A673 (cell line): ENCODE data around the gene RECQL5. TPM values are rescaled to one million over a fixed set of nuclear protein-coding genes. Genes with fewer than 3 reads are reported as not detected.

Experiments
- BruUV-seq: library from RNA; stranded (reverse); fragments of 400-500 nt; replicated peaks from 2 replicates; lab custom pipeline; 2021; lab: Mats Ljungman, UMichigan
- CTCF ChIA-PET: fragments of 300-600 bp; sonication (Branson Sonifier 250); formaldehyde crosslinking; loops from one replicate; lab custom pipeline; 2022; ENCODE audit warnings: antibody characterized with exemption; lab: Charles Lee
- POLR2A ChIA-PET: fragments of 300-600 bp; sonication (Branson Sonifier 250); formaldehyde crosslinking; loops from one replicate; lab custom pipeline; 2022; ENCODE audit warnings: antibody characterized with exemption; ENCODE audit not compliant: low non-redundant PET; lab: Charles Lee
- DNase-seq: peaks from one replicate; pipeline ENCODE4 v3.0.0-alpha.2; 2015; ENCODE audit warnings: low spot score
- H3K27ac ChIP-seq: fragments of 200-600 bp; sonication (generic); 2 replicates; pipeline ENCODE4 v1.5.1; 2016; ENCODE audit warnings: mixed run types, low read depth, mild to moderate bottlenecking, mixed read lengths, antibody characterized with exemption, low read length; ENCODE audit not compliant: poor library complexity, severe bottlenecking
- H3K27me3 ChIP-seq: fragments of 200-600 bp; sonication (generic); replicated peaks from 2 replicates; pipeline ENCODE4 v1.6.1; 2017; ENCODE audit warnings: mixed run types, low read depth, mild to moderate bottlenecking, mixed read lengths, antibody characterized with exemption, low read length; ENCODE audit not compliant: insufficient read depth, poor library complexity
- H3K36me3 ChIP-seq: fragments of 200-600 bp; sonication (generic); 2 replicates; pipeline ENCODE4 v1.6.1; 2016; ENCODE audit warnings: mixed run types, mild to moderate bottlenecking, mixed read lengths, antibody characterized with exemption, low read length; ENCODE audit not compliant: insufficient read depth, poor library complexity, severe bottlenecking
- H3K4me1 ChIP-seq: fragments of 200-600 bp; sonication (generic); 2 replicates; pipeline ENCODE4 v1.6.1; 2017; ENCODE audit warnings: mixed run types, mild to moderate bottlenecking, mixed read lengths, antibody characterized with exemption, low read length; ENCODE audit not compliant: insufficient read depth, poor library complexity, severe bottlenecking
- H3K4me3 ChIP-seq: fragments of 200-600 bp; sonication (generic); 2 replicates; pipeline ENCODE4 v1.5.1; 2016; ENCODE audit warnings: low read depth, mixed run types, mild to moderate bottlenecking, mixed read lengths, low read length; ENCODE audit not compliant: poor library complexity, severe bottlenecking
- H3K9me3 ChIP-seq: fragments of 200-600 bp; sonication (generic); 2 replicates; pipeline ENCODE4 v1.6.1; 2016; ENCODE audit warnings: mixed run types, low read depth, mild to moderate bottlenecking, mixed read lengths, antibody characterized with exemption, low read length; ENCODE audit not compliant: poor library complexity, severe bottlenecking
- EZH2 ChIP-seq: fragments of 200-600 bp; sonication (generic); IDR thresholded peaks from 2 replicates; pipeline ENCODE4 v1.6.1; 2017; ENCODE audit warnings: borderline replicate concordance, low read depth, mild to moderate bottlenecking, mixed read lengths, antibody characterized with exemption, low read length; ENCODE audit not compliant: poor library complexity, severe bottlenecking
- intact Hi-C: fragments of 100-400 bp; cut with micrococcal nuclease; formaldehyde crosslinking; loops from one replicate; pipeline ENCODE4 v1.10.0; 2022; ENCODE audit not compliant: unreplicated experiment
- total RNA-seq: library from RNA; stranded (reverse); gene quantifications from 2 replicates; pipeline ENCODE4 v1.2.3, GENCODE V29; 2021
- TF ChIP-seq, protein P1 (sequence below): fragments of 300-800, 200-600 bp; sonication (generic); conservative IDR thresholded peaks from 2 replicates; pipeline ENCODE4 v1.5.1; 2017; ENCODE audit warnings: low read depth, mild to moderate bottlenecking, antibody characterized with exemption, low read length, moderate library complexity, mixed read lengths

RECQL5 gene
- total RNA-seq, 1 experiment from 2014 or later: 30.6 TPM

DNA sequence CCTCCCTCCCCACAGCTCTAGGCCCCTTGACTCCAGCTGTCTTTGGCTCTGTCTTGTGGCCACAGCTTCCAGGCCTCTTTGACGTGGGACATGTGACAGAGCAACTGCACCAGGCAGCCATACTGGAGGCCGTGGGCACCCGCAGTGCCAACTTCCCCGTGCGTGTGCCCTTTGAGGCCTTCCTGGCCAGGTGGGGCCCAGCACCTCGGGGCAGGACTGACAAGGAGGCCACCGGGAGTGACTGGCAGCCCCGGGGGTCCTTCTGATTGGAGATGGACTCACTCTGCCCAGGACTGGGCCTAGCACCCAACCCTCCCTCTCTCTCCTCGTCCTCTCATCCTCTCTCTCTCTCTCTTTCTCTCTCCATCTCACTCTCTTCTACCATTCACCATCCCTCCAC lies 63.8 kb downstream of the RECQL5 start:
- Histone ChIP-seq H3K27me3 (no peaks in the 10 kb centered on the region), H3K9me3 (no peaks in the 10 kb centered on the region), H3K4me3 (no peak overlapping the region), H3K36me3 (no peaks in the 10 kb centered on the region), H3K27ac (no peak overlapping the region), H3K4me1 (no peaks in the 10 kb centered on the region)
- TF ChIP-seq, protein P1, sequence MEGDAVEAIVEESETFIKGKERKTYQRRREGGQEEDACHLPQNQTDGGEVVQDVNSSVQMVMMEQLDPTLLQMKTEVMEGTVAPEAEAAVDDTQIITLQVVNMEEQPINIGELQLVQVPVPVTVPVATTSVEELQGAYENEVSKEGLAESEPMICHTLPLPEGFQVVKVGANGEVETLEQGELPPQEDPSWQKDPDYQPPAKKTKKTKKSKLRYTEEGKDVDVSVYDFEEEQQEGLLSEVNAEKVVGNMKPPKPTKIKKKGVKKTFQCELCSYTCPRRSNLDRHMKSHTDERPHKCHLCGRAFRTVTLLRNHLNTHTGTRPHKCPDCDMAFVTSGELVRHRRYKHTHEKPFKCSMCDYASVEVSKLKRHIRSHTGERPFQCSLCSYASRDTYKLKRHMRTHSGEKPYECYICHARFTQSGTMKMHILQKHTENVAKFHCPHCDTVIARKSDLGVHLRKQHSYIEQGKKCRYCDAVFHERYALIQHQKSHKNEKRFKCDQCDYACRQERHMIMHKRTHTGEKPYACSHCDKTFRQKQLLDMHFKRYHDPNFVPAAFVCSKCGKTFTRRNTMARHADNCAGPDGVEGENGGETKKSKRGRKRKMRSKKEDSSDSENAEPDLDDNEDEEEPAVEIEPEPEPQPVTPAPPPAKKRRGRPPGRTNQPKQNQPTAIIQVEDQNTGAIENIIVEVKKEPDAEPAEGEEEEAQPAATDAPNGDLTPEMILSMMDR: no peak
- TF ChIP-seq EZH2: no peak
- CTCF ChIA-PET: no interaction called here
- intact Hi-C loops: no loop called here
- BruUV-seq: no TSS peak
- DNase-seq: no peak
- POLR2A ChIA-PET: interaction anchor here (0.7 kb wide), 1 partner anchor 9 kb away, joined by 3 read pairs; no protein-coding TSS in a partner anchor

DNA sequence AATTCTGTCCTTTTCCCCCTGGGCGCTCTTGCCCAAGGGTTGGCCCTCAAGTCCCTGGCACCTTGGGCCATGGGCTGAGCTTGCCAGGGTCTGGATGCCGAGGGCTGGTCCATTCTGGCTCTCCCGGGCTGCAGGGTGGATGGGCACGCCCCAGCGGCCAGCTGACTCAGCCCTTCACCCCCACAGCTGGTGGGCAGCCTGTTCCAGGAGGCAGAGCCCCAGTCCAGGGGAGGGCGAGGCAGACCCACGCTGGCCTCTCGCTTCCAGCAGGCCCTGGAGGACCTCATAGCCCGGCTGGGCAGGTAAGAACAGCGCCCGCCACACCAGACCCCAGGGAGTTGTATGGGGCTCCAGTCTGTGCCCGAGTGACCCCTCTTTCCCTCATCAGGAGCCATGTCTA lies 64.3 kb downstream of the RECQL5 start:
- TF ChIP-seq, protein P1: no peak
- TF ChIP-seq EZH2: no peak
- no TSS peak for BruUV-seq
- H3K27me3 ChIP-seq: no peaks in the 10 kb centered on the region
- ChIA-PET CTCF (no interaction called here), POLR2A (interaction anchor here (0.6 to 0.7 kb wide), 2 partner anchors 9 to 136 kb away, joined by 3 to 5 read pairs; no protein-coding TSS in a partner anchor)
- H3K4me3 ChIP-seq: no peak overlapping the region
- no peaks in the 10 kb centered on the region for H3K4me1 ChIP-seq
- no peaks in the 10 kb centered on the region for H3K9me3 ChIP-seq
- DNase-seq: no peak
- intact Hi-C loops: no loop called here
- H3K36me3 ChIP-seq: no peaks in the 10 kb centered on the region
- H3K27ac ChIP-seq: no peak overlapping the region

DNA sequence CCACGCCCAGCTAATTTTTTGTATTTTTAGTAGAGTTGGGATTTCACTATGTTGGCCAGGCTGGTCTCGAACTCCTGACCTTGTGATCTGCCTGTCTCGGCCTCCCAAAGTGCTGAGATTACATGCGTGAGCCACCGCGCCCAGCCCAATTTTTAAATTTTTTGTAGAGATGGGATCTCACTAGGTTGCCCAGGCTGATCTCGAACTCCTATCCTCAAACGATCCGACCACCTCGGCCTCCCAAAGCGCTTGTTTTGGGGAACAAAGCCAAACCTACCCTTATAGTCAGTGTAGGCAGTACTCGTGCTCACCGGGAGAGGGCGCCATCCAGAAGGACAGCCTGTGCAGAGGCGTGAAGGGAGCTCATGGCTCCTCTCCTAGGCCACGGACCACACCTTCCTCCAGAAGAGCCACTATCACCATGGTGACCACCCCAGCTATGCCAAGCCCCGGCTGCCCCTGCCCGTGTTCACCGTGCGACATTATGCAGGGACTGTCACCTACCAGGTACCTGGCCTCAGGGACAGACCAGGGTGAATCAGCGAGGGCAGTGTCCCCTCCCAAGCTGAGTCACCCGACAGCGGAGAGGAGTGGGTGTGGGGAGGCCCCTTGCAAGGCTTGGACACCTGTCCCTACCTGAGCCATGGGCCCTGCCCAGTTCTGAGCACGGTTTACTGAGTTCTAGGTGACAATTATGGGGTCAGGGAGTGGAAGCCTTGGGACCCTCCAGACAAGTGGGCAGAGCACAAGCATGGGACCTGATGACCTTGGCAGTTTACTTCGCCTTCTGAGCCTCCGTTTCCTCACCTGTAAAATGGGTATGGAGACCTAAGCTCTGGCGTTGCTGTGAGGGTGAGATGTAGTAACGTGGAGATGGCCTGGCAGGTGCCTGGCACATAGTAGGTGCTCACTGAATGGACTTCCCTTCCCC lies 65.6 kb downstream of the RECQL5 start:
- no peak overlapping the region for H3K27ac ChIP-seq
- no peaks in the 10 kb centered on the region for H3K9me3 ChIP-seq
- no peak overlapping the region for H3K4me3 ChIP-seq
- no peak for TF ChIP-seq EZH2
- TF ChIP-seq, protein P1: peak; percentile 91
- intact Hi-C loops: no loop called here
- no peaks in the 10 kb centered on the region for H3K36me3 ChIP-seq
- POLR2A ChIA-PET: no interaction called here
- H3K4me1 ChIP-seq: no peaks in the 10 kb centered on the region
- peak; percentile 79 for DNase-seq
- BruUV-seq: no TSS peak
- H3K27me3 ChIP-seq: no peaks in the 10 kb centered on the region
- CTCF ChIA-PET: interaction anchor here (0.6 to 1.2 kb wide), 18 partner anchors 10 to 418 kb away, joined by 3 to 10 read pairs (median 4); partner anchors contain the start of gene SMIM5
